Measurements from ENCODE around the gene CIAO2A. TPM values are rescaled to one million over a fixed set of nuclear protein-coding genes. Genes with fewer than 3 reads are reported as not detected.

The CIAO2A gene
- total RNA-seq, 1 donor from 2014 or later = 52.6 TPM

GRCh38 chr15:64070965-64071851 is 22.4 kb downstream of the CIAO2A start:
- peak overlapping the region; percentile 49 for H3K27ac Mint-ChIP-seq
- no peak for TF ChIP-seq CTCF (IDR thresholded peaks at IDR 0.05; ENCODE audit: unreplicated experiment)
- DNase-seq (ENCODE audit: low spot score, unreplicated experiment) = no peak

GRCh38 chr15:64070106-64070505 is 23.5 kb downstream of the CIAO2A start:
- no peak for TF ChIP-seq CTCF (IDR thresholded peaks at IDR 0.05; ENCODE audit: unreplicated experiment)
- no peak overlapping the region for H3K27ac Mint-ChIP-seq
- DNase-seq (ENCODE audit: low spot score, unreplicated experiment) = no peak
- no peaks in the 10 kb centered on the region for H3K9me3 Mint-ChIP-seq (ENCODE audit: low read depth)
- peaks cover 10% of the 10 kb centered on the region for H3K36me3 Mint-ChIP-seq (ENCODE audit: insufficient read depth)
- H3K4me1 Mint-ChIP-seq (ENCODE audit: low read depth) = peaks cover 11% of the 10 kb centered on the region
- no peak overlapping the region for H3K4me3 Mint-ChIP-seq (ENCODE audit: low read depth)
- no peaks in the 10 kb centered on the region for H3K27me3 Mint-ChIP-seq

More at GRCh38 chr15:64070965-64071851, 22.4 kb downstream of the CIAO2A start:
- no peak overlapping the region for H3K4me3 Mint-ChIP-seq (ENCODE audit: low read depth)
- no peaks in the 10 kb centered on the region for H3K27me3 Mint-ChIP-seq
- peaks cover 11% of the 10 kb centered on the region for H3K4me1 Mint-ChIP-seq (ENCODE audit: low read depth)
- peaks cover 11% of the 10 kb centered on the region for H3K36me3 Mint-ChIP-seq (ENCODE audit: insufficient read depth)
- H3K9me3 Mint-ChIP-seq (ENCODE audit: low read depth) = no peaks in the 10 kb centered on the region

- TF ChIP-seq CTCF (IDR thresholded peaks at IDR 0.05; ENCODE audit: unreplicated experiment) = no peak
- no peaks in the 10 kb centered on the region for H3K9me3 Mint-ChIP-seq (ENCODE audit: low read depth)
- H3K4me1 Mint-ChIP-seq (ENCODE audit: low read depth) = peaks cover 9% of the 10 kb centered on the region
- H3K4me3 Mint-ChIP-seq (ENCODE audit: low read depth) = no peak overlapping the region
- no peak for DNase-seq (ENCODE audit: low spot score, unreplicated experiment)
- H3K36me3 Mint-ChIP-seq (ENCODE audit: insufficient read depth) = peaks cover 7% of the 10 kb centered on the region
- no peak overlapping the region for H3K27ac Mint-ChIP-seq
- H3K27me3 Mint-ChIP-seq = no peaks in the 10 kb centered on the region
These were observed 25.5 kb downstream of the CIAO2A start for GRCh38 chr15:64068133-64068532.

- Mint-ChIP-seq H3K4me3 (ENCODE audit: low read depth) (no peak overlapping the region), H3K4me1 (ENCODE audit: low read depth) (peaks cover 4% of the 10 kb centered on the region), H3K36me3 (ENCODE audit: insufficient read depth) (peaks cover 7% of the 10 kb centered on the region), H3K9me3 (ENCODE audit: low read depth) (no peaks in the 10 kb centered on the region), H3K27ac (no peak overlapping the region), H3K27me3 (no peaks in the 10 kb centered on the region)
- peak; percentile 68 for DNase-seq (ENCODE audit: low spot score, unreplicated experiment)
- peak; percentile 81 for TF ChIP-seq CTCF (IDR thresholded peaks at IDR 0.05; ENCODE audit: unreplicated experiment)
These were observed 26.0 kb downstream of the CIAO2A start for GRCh38 chr15:64067564-64068030.

GRCh38 chr15:64066451-64066850 is 27.2 kb downstream of the CIAO2A start:
- no peak for TF ChIP-seq CTCF (IDR thresholded peaks at IDR 0.05; ENCODE audit: unreplicated experiment)
- H3K9me3 Mint-ChIP-seq (ENCODE audit: low read depth) = no peaks in the 10 kb centered on the region
- H3K4me1 Mint-ChIP-seq (ENCODE audit: low read depth) = no peaks in the 10 kb centered on the region
- no peaks in the 10 kb centered on the region for H3K27me3 Mint-ChIP-seq
- H3K4me3 Mint-ChIP-seq (ENCODE audit: low read depth) = no peak overlapping the region
- peaks cover 3% of the 10 kb centered on the region for H3K36me3 Mint-ChIP-seq (ENCODE audit: insufficient read depth)
- no peak overlapping the region for H3K27ac Mint-ChIP-seq
- no peak for DNase-seq (ENCODE audit: low spot score, unreplicated experiment)
